Measurements from ENCODE around the gene RTBDN. TPM values are rescaled to one million over a fixed set of nuclear protein-coding genes. Genes with fewer than 3 reads are reported as not detected.

Gene RTBDN
- total and polyA plus RNA-seq, 2 experiments from 2014 or later, result 4.1 to 4.6 TPM

GRCh38 chr19:12779162-12779993 lies 55.0 kb downstream of the RTBDN start:
- Histone ChIP-seq H3F3A (replicated peaks; ENCODE audit: low read depth) (peaks cover 37% of the 10 kb centered on the region), H3K27me3 (ENCODE audit: insufficient read depth) (no peaks in the 10 kb centered on the region), H3K9me2 (ENCODE audit: insufficient read depth) (no peaks in the 10 kb centered on the region), H4K20me1 (replicated peaks; ENCODE audit: insufficient read depth) (no peaks in the 10 kb centered on the region), H3K4me1 (ENCODE audit: insufficient read depth) (peaks cover 25% of the 10 kb centered on the region), H3K4me2 (peak overlapping the region; percentile 98), H3K79me2 (replicated peaks; ENCODE audit: insufficient read depth) (no peaks in the 10 kb centered on the region), H3K36me3 (ENCODE audit: insufficient read depth) (0 out of 2 replicates have a peak, but pooled peaks cover 2% of the 10 kb centered on the region), H2AFZ (peak overlapping the region; percentile 19; the same call in 1 of the 2 replicates), H3K27ac (ENCODE audit: low read depth) (peak overlapping the region; percentile 79), H3K4me3 (peak overlapping the region; percentile 83)
- H3K27ac Mint-ChIP-seq, result no peak overlapping the region; the same call in 1 of the 2 replicates
- peak; percentile 5 for TF ChIP-seq REST (IDR thresholded peaks at IDR 0.05; ENCODE audit: unreplicated experiment)
- no peak for TF ChIP-seq CREB1 (CRISPR knock-in tag; IDR thresholded peaks at IDR 0.05; ENCODE audit: low read depth)
- peak; percentile 17 to 37; a peak in 3 of 4 replicates for TF ChIP-seq CTCF (conservative IDR thresholded peaks at IDR 0.05; ENCODE audit: low read depth in 2 of 2)
- H3K4me3 Mint-ChIP-seq, result peak overlapping the region; percentile 84
- H3K4me1 Mint-ChIP-seq, result peaks cover 26% of the 10 kb centered on the region
- no peaks in the 10 kb centered on the region for H3K9me3 Mint-ChIP-seq
- peaks cover 5% of the 10 kb centered on the region for H3K36me3 Mint-ChIP-seq (ENCODE audit: low read depth)
- ATAC-seq (no peak), DNase-seq (ENCODE audit: low spot score) (peak; percentile 46)
- peaks cover 12% of the 10 kb centered on the region for H3K27me3 Mint-ChIP-seq (ENCODE audit: insufficient read depth, low read depth, poor library complexity)

GRCh38 chr19:12778905-12779161 lies 55.5 kb downstream of the RTBDN start:
- peak; percentile 54 for DNase-seq (ENCODE audit: low spot score)
- no peaks in the 10 kb centered on the region; the same call in 2 of the 3 replicates for H3K9me3 Mint-ChIP-seq
- Histone ChIP-seq H3K4me2 (peak overlapping the region; percentile 98), H3F3A (replicated peaks; ENCODE audit: low read depth) (peaks cover 39% of the 10 kb centered on the region), H4K20me1 (replicated peaks; ENCODE audit: insufficient read depth) (no peaks in the 10 kb centered on the region; the same call in 1 of the 2 replicates), H3K4me1 (ENCODE audit: insufficient read depth) (peaks cover 24% of the 10 kb centered on the region), H3K36me3 (ENCODE audit: insufficient read depth) (0 out of 2 replicates have a peak, but pooled peaks cover 7% of the 10 kb centered on the region), H3K4me3 (peak overlapping the region; percentile 83), H3K9me2 (ENCODE audit: insufficient read depth) (no peaks in the 10 kb centered on the region), H3K79me2 (replicated peaks; ENCODE audit: insufficient read depth) (peaks cover 5% of the 10 kb centered on the region; the same call in 1 of the 2 replicates), H2AFZ (peak overlapping the region; percentile 19; the same call in 1 of the 2 replicates), H3K27ac (ENCODE audit: low read depth) (peak overlapping the region; percentile 79), H3K27me3 (ENCODE audit: insufficient read depth) (no peaks in the 10 kb centered on the region)
- H3K4me3 Mint-ChIP-seq, result peak overlapping the region; percentile 84
- peaks cover 8% of the 10 kb centered on the region for H3K36me3 Mint-ChIP-seq (ENCODE audit: low read depth)
- peaks cover 28% of the 10 kb centered on the region for H3K4me1 Mint-ChIP-seq
- ATAC-seq, result no peak
- TF ChIP-seq ZNF331 (CRISPR knock-in tag; IDR thresholded peaks at IDR 0.05; ENCODE audit: low read depth), result no peak
- no peak for TF ChIP-seq ZNF114 (CRISPR knock-in tag; IDR thresholded peaks at IDR 0.05)
- no peak overlapping the region; the same call in 1 of the 2 replicates for H3K27ac Mint-ChIP-seq
- peaks cover 15% of the 10 kb centered on the region for H3K27me3 Mint-ChIP-seq (ENCODE audit: insufficient read depth, low read depth, poor library complexity)

Data from GM23338 (cell line).